Natural killer cell (primary cell): ENCODE measurements around the gene AKAP11. TPM values are rescaled to one million over a fixed set of nuclear protein-coding genes. Genes with fewer than 3 reads are reported as not detected.

Experiments
- ATAC-seq, 3 donors: fragments of 150-1000 bp in 2 of 3; fragments of 200-7000 bp in 1 of 3; cut with Tn5 transposase; 1 replicate in 1 of 3; 2 replicates in 2 of 3; pipeline ENCODE4 v1.10.0; 2021; ENCODE audit warnings: mild to moderate bottlenecking in 2 of 3, moderate library complexity in 2 of 3
- DNase-seq, 2 donors: peaks; one replicate each; pipeline versions ENCODE4 v3.0.0 to v3.0.0-alpha.2; 2013 to 2021; ENCODE audit warnings: mixed read lengths in 1 of 2
- H3K27ac ChIP-seq: one replicate; pipeline ENCODE4 v1.5.1; 2013; ENCODE audit warnings: mild to moderate bottlenecking, low read length
- H3K27me3 ChIP-seq: one replicate; pipeline ENCODE4 v1.6.1; 2013; ENCODE audit warnings: low read length; ENCODE audit not compliant: control insufficient read depth, insufficient read depth
- H3K36me3 ChIP-seq: one replicate; pipeline ENCODE4 v1.6.1; 2013; ENCODE audit warnings: low read length; ENCODE audit not compliant: control insufficient read depth, insufficient read depth
- H3K4me1 ChIP-seq: one replicate; pipeline ENCODE4 v1.6.1; 2013; ENCODE audit warnings: low read length; ENCODE audit not compliant: control insufficient read depth, insufficient read depth
- H3K4me3 ChIP-seq: one replicate; pipeline ENCODE4 v1.5.1; 2013; ENCODE audit warnings: low read length
- H3K9me3 ChIP-seq: one replicate; pipeline ENCODE4 v1.6.1; 2013; ENCODE audit warnings: low read length; ENCODE audit not compliant: control insufficient read depth, insufficient read depth
- H3K27ac Mint-ChIP-seq, 2 donors: one replicate each; pipeline ENCODE4 v1.8.0; 2022; ENCODE audit warnings: mild to moderate bottlenecking in 2 of 2, mixed read lengths in 2 of 2, moderate library complexity in 1 of 2
- H3K27me3 Mint-ChIP-seq, 2 donors: one replicate each; pipeline ENCODE4 v1.8.0; 2022; ENCODE audit warnings: low read depth in 2 of 2, mixed read lengths in 2 of 2
- H3K36me3 Mint-ChIP-seq: one replicate; pipeline ENCODE4 v1.8.0; 2022; ENCODE audit warnings: mixed read lengths
- H3K4me1 Mint-ChIP-seq, 2 donors: one replicate each; pipeline ENCODE4 v1.8.0; 2022; ENCODE audit warnings: mixed read lengths in 2 of 2
- H3K4me3 Mint-ChIP-seq: one replicate; pipeline ENCODE4 v1.8.0; 2022; ENCODE audit warnings: mild to moderate bottlenecking, moderate library complexity, mixed read lengths
- H3K9me3 Mint-ChIP-seq, 2 donors: one replicate each; pipeline ENCODE4 v1.8.0; 2022; ENCODE audit warnings: mixed read lengths in 2 of 2
- CTCF ChIP-seq: fragments of 200-600 bp; IDR thresholded peaks from one replicate; pipeline ENCODE4 v1.8.0; 2022; ENCODE audit warnings: antibody characterized with exemption
- WGBS: methylation state at CpG from one replicate; pipeline ENCODE4 v1.1.7; 2013; ENCODE audit warnings: missing lambda C conversion rate; ENCODE audit not compliant: insufficient coverage; 5-methylcytosine and 5-hydroxymethylcytosine counted together
- intact Hi-C: fragments of 100-400 bp; cut with micrococcal nuclease; formaldehyde crosslinking; loops from one replicate; pipeline ENCODE4 v1.14.2; 2022
- total RNA-seq, 4 donors: library from RNA; stranded (reverse); fragments of 120-200 nt in 1 of 4; gene quantifications; one replicate each; pipeline versions ENCODE4 v1.2.3 to v1.2.4, GENCODE V29; 2013 to 2022

Gene AKAP11
- total RNA-seq, 3 donors from 2014 or later (not counting 1 experiment from before 2014, with no cell fraction given): 23.6 to 31.9 (median 26.8) TPM

GRCh38 chr13:42271337-42272114 is 426 bp upstream of the AKAP11 start:
- H3K4me1 ChIP-seq: peaks cover 9% of the 10 kb centered on the region
- Mint-ChIP-seq H3K36me3 (no peaks in the 10 kb centered on the region), H3K4me3 (peak overlapping the region; percentile 98), H3K9me3 (no peaks in the 10 kb centered on the region), H3K4me1 (peaks cover 43 to 48% of the 10 kb centered on the region in 2 donors), H3K27me3 (peaks cover 8 to 9% of the 10 kb centered on the region in 2 donors), H3K27ac (peak overlapping the region; percentile 95)
- no peaks in the 10 kb centered on the region for H3K9me3 ChIP-seq
- ATAC-seq: peak; percentile 84 to 93 (median 90)
- H3K36me3 ChIP-seq: no peaks in the 10 kb centered on the region
- TF ChIP-seq CTCF: no peak
- H3K4me3 ChIP-seq: peak overlapping the region; percentile 75
- H3K27ac ChIP-seq: peak overlapping the region; percentile 94
- DNase-seq: peak; percentile 86 to 98
- WGBS: 10% methylated on average over 31 of the region's 57 CpGs
- H3K27me3 ChIP-seq: no peaks in the 10 kb centered on the region
- intact Hi-C loops: loop anchor here (2.0 to 5.0 kb wide), 2 partner anchors 106 to 121 kb away; no protein-coding TSS in a partner anchor

DNA sequence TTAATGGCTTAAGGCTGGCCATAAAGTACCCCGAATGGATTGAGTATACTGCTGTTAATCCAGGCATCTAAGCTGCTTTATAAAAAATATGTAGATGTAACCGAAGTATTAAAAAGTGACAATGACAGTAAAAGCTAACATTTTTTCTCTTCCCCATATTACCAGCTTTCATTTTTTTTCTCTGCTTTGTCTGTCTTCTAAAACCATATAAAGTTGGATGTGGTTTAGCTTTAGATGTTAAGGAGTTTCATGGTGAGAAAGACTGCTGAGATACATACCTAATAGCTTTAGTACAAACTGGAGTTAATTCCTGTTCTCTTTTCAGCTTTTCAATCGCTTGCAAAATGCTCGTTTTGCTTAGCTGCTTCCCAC is 838 bp downstream of the AKAP11 start:
- WGBS: 0% methylated on average over 2 of the region's 4 CpGs
- H3K4me3 Mint-ChIP-seq: peak overlapping the region; percentile 98
- no peaks in the 10 kb centered on the region for H3K9me3 Mint-ChIP-seq
- Histone ChIP-seq H3K4me1 (peaks cover 9% of the 10 kb centered on the region), H3K27ac (peak overlapping the region; percentile 81), H3K4me3 (peak overlapping the region; percentile 75), H3K27me3 (no peaks in the 10 kb centered on the region), H3K9me3 (no peaks in the 10 kb centered on the region), H3K36me3 (no peaks in the 10 kb centered on the region)
- ATAC-seq (no peak), DNase-seq (no peak)
- peaks cover 48 to 53% of the 10 kb centered on the region in 2 donors for H3K4me1 Mint-ChIP-seq
- peak overlapping the region; percentile 95 for H3K27ac Mint-ChIP-seq
- intact Hi-C loops: loop anchor here (5.0 kb wide), 1 partner anchor 105 kb away; no protein-coding TSS in a partner anchor
- no peak for TF ChIP-seq CTCF
- no peaks in the 10 kb centered on the region for H3K36me3 Mint-ChIP-seq
- H3K27me3 Mint-ChIP-seq: peaks cover 0 to under 1% of the 10 kb centered on the region in 2 donors

DNA sequence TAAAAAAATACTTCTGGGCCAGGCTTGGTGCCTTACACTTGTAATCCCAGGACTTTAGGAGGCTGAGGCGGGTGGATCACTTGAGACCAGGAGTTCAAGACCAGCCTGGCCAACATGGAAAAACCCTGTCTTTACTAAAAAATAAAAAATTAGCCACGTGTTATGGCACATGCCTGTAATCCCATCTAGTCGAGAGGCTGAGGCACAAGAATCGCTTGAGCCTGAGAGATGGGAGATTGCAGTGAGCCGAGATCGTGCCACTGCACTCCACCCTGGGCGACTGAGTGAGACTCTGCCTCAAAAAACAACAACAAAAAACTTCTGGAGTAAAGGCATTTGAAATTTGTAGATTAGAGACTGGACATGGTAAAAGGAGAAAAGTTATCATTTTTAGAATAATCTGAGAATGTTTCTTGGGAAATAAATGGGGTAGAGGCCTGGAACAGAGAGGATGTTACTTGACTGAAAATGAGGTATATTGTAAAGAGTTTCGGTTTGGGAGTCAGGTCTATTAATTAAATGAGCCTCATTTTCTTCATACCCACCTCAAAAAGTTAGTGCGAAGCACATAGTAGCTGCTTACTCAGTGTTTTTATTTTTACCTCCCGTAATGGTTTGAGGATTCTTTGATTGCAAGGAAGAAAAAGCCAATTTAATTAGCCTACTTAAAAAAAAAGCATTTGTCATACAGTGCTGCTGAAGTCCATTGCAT is 2.6 kb downstream of the AKAP11 start:
- Mint-ChIP-seq H3K9me3 (no peaks in the 10 kb centered on the region), H3K27ac (peak overlapping the region; percentile 57 to 95), H3K4me1 (peaks cover 50 to 55% of the 10 kb centered on the region in 2 donors), H3K36me3 (no peaks in the 10 kb centered on the region), H3K27me3 (no peaks in the 10 kb centered on the region), H3K4me3 (no peak overlapping the region)
- DNase-seq (no peak), ATAC-seq (no peak)
- no peaks in the 10 kb centered on the region for H3K9me3 ChIP-seq
- intact Hi-C loops: loop anchor here (5.0 kb wide), 1 partner anchor 103 kb away; no protein-coding TSS in a partner anchor
- 93% methylated on average over 7 of the region's 10 CpGs for WGBS
- H3K27me3 ChIP-seq: no peaks in the 10 kb centered on the region
- no peak for TF ChIP-seq CTCF
- H3K27ac ChIP-seq: peak overlapping the region; percentile 20
- peaks cover 9% of the 10 kb centered on the region for H3K4me1 ChIP-seq
- H3K36me3 ChIP-seq: no peaks in the 10 kb centered on the region
- H3K4me3 ChIP-seq: no peak overlapping the region
